K562 (cell line): ENCODE data around the gene IL31RA. TPM values are rescaled to one million over a fixed set of nuclear protein-coding genes. Genes with fewer than 3 reads are reported as not detected.

ENCODE experiments used
- ATAC-seq: fragments of 200-7000 bp; cut with Tn5 transposase; 3 replicates; pipeline ENCODE4 v1.9.1; 2020; ENCODE audit warnings: moderate library complexity
- BruUV-seq: library from RNA; stranded (reverse); fragments of 400-500 nt; replicated peaks from 2 replicates; lab custom pipeline; 2021; lab: Mats Ljungman, UMichigan
- CTCF ChIA-PET: fragments of 300-600 bp; formaldehyde crosslinking; extraction: SDS; loops from one replicate; lab custom pipeline; 2021; ENCODE audit warnings: low intra/inter-chr PET ratio; lab: Yijun Ruan, JAX
- POLR2A ChIA-PET: fragments of 300-600, 350-650 bp; sonication (Branson Sonifier 250); formaldehyde crosslinking; extraction: SDS; loops from one replicate; lab custom pipeline; 2021; ENCODE audit warnings: antibody characterized with exemption, inconsistent platforms; lab: Yijun Ruan, JAX
- DNase-seq, 4 experiments: peaks; one replicate each; pipeline versions ENCODE4 v3.0.0 to v3.0.0-alpha.2; 2011 to 2018; ENCODE audit warnings: low spot score in 3 of 4, mixed read lengths in 3 of 4; ENCODE audit errors: extremely low read depth in 1 of 4
- FAIRE-seq: peaks from 2 replicates; lab custom pipeline; 2011; peaks lifted over from hg19 to GRCh38; lab: Jason Lieb, UNC
- H2AFZ ChIP-seq: 2 replicates; pipeline ENCODE4 v1.6.0; 2011; ENCODE audit warnings: low read depth, low read length, control low read depth, inconsistent platforms
- H3K27ac ChIP-seq: fragments of 200-600 bp; 3 replicates; pipeline ENCODE4 v1.8.0; 2011; ENCODE audit warnings: low read depth, mild to moderate bottlenecking, control low read depth, inconsistent platforms, low read length, moderate library complexity, mixed read lengths; ENCODE audit errors: extremely low read depth
- H3K27me3 ChIP-seq, 2 experiments: fragments of 300-600 bp in 1 of 2; 2 replicates in 1 of 2; 3 replicates in 1 of 2; pipeline versions ENCODE4 v1.6.0 to v1.8.0; 2011; ENCODE audit warnings: inconsistent platforms in 2 of 2, low read length in 2 of 2, mild to moderate bottlenecking in 1 of 2, mixed read lengths in 1 of 2, moderate library complexity in 1 of 2; ENCODE audit not compliant: control insufficient read depth in 2 of 2, insufficient read depth in 2 of 2
- H3K36me3 ChIP-seq: fragments of 300-600 bp; 3 replicates; pipeline ENCODE4 v1.8.0; 2011; ENCODE audit warnings: mild to moderate bottlenecking, low read length, inconsistent platforms; ENCODE audit not compliant: control insufficient read depth, insufficient read depth
- H3K4me1 ChIP-seq, 2 experiments: fragments of 200-600 bp in 1 of 2; replicated peaks in 1 of 2; 2 replicates in 1 of 2; 3 replicates in 1 of 2; pipeline versions ENCODE4 v1.5.1 to v1.8.0; 2011; ENCODE audit warnings: inconsistent platforms in 2 of 2, low read length in 2 of 2, mild to moderate bottlenecking in 1 of 2, mixed read lengths in 1 of 2, moderate library complexity in 1 of 2; ENCODE audit not compliant: control insufficient read depth in 2 of 2, insufficient read depth in 2 of 2
- H3K4me2 ChIP-seq: 2 replicates; pipeline ENCODE4 v1.6.1; 2011; ENCODE audit warnings: low read length, control low read depth, inconsistent platforms, mixed read lengths; ENCODE audit not compliant: insufficient read depth
- H3K4me3 ChIP-seq: fragments of 200-600 bp; sonication (generic), shearing (Covaris generic); 2 replicates; pipeline ENCODE4 v1.5.1; 2016; ENCODE audit warnings: control low read depth, inconsistent platforms
- H3K79me2 ChIP-seq: fragments of 200-600 bp; 3 replicates; pipeline ENCODE4 v1.8.0; 2011; ENCODE audit warnings: low read length, inconsistent platforms; ENCODE audit not compliant: control insufficient read depth, insufficient read depth
- H3K9ac ChIP-seq, 2 experiments: 2 replicates each; pipeline versions ENCODE4 v1.6.0 to v1.6.1; 2011; ENCODE audit warnings: low read depth in 2 of 2, low read length in 2 of 2, control low read depth in 1 of 2, inconsistent platforms in 1 of 2, mild to moderate bottlenecking in 1 of 2, mixed read lengths in 1 of 2; ENCODE audit not compliant: insufficient read depth in 1 of 2
- H3K9me1 ChIP-seq: one replicate; pipeline ENCODE4 v1.6.0; 2011; ENCODE audit warnings: inconsistent platforms, mild to moderate bottlenecking, low read length, moderate library complexity; ENCODE audit not compliant: control insufficient read depth, insufficient read depth
- H3K9me3 ChIP-seq: replicated peaks from 2 replicates; pipeline ENCODE4 v1.5.1; 2011; ENCODE audit warnings: low read depth, low read length, inconsistent platforms; ENCODE audit not compliant: control insufficient read depth, insufficient read depth
- H4K20me1 ChIP-seq: replicated peaks from 2 replicates; pipeline ENCODE4 v1.6.1; 2011; ENCODE audit warnings: low read length, inconsistent platforms, mixed read lengths; ENCODE audit not compliant: control insufficient read depth, insufficient read depth
- CBX1 ChIP-seq: sonication (generic); IDR thresholded peaks from 2 replicates; pipeline ENCODE4 v1.6.1; 2016; ENCODE audit warnings: antibody characterized with exemption, low read depth, mild to moderate bottlenecking
- E2F1 ChIP-seq: sonication (generic); formaldehyde crosslinking; IDR thresholded peaks from 2 replicates; pipeline ENCODE4 v1.8.1; 2023; ENCODE audit warnings: mild to moderate bottlenecking, missing genetic modification reagents, moderate library complexity
- FOXP1 ChIP-seq: sonication (generic); formaldehyde crosslinking; IDR thresholded peaks from 2 replicates; pipeline ENCODE4 v1.8.0; 2022; ENCODE audit warnings: mild to moderate bottlenecking, missing genetic modification reagents
- HOXB6 ChIP-seq: fragments of 250-450 bp; sonication (Bioruptor Pico); IDR thresholded peaks from 2 replicates; pipeline ENCODE4 v1.5.1; 2022; ENCODE audit warnings: mild to moderate bottlenecking, borderline replicate concordance
- NFYB ChIP-seq: IDR thresholded peaks from 2 replicates; pipeline ENCODE4 v1.6.1; 2011; ENCODE audit warnings: mild to moderate bottlenecking, moderate library complexity; ENCODE audit not compliant: insufficient read length; ENCODE audit errors: extremely low read depth
- RCOR1 ChIP-seq, 2 experiments: IDR thresholded peaks; 2 replicates each; pipeline ENCODE4 v1.6.1; 2012; ENCODE audit warnings: low read depth in 2 of 2, low read length in 2 of 2, borderline replicate concordance in 1 of 2, improper control_type of control experiment in 1 of 2
- RFX5 ChIP-seq: IDR thresholded peaks from 2 replicates; pipeline ENCODE4 v1.6.1; 2011; ENCODE audit warnings: low read depth, mild to moderate bottlenecking, improper control_type of control experiment, low read length
- TAF15 ChIP-seq: fragments of 200-400 bp; formaldehyde crosslinking; IDR thresholded peaks from 2 replicates; pipeline ENCODE4 v1.6.1; 2017; ENCODE audit warnings: mild to moderate bottlenecking, low read depth, low read length, moderate library complexity
- ZNF407 ChIP-seq: fragments of 450-650 bp; IDR thresholded peaks from 2 replicates; pipeline ENCODE4 v1.6.1; 2016; ENCODE audit warnings: low read depth
- ZNF780A ChIP-seq: fragments of 250-450 bp; sonication (Bioruptor Pico); IDR thresholded peaks from 2 replicates; pipeline ENCODE4 v1.5.0; 2021; ENCODE audit warnings: mild to moderate bottlenecking
- WGBS: fragments of 100-300 bp; shearing (Covaris generic); methylation state at CpG from one replicate; pipeline ENCODE4 v1.1.6; 2016; ENCODE audit warnings: low coverage, mixed read lengths; ENCODE audit not compliant: insufficient coverage; ENCODE audit errors: missing lambda C conversion rate; 5-methylcytosine and 5-hydroxymethylcytosine counted together
- in situ Hi-C: fragments of 300-500 bp; cut with MboI; formaldehyde crosslinking; loops from 4 replicates; pipeline ENCODE4 v1.15.0; 2018; ENCODE audit warnings: inconsistent platforms, mixed read lengths
- intact Hi-C: fragments of 100-400 bp; cut with micrococcal nuclease; formaldehyde crosslinking; loops from 2 replicates; pipeline ENCODE4 v1.14.2; 2022
- polyA plus RNA-seq, 8 experiments: library from polyadenylated mRNA; depleted of rRNA in 4 of 8; stranded (reverse) in 5 of 8; unstranded in 3 of 8; fragments of >200 nt; fragmentation: Nextera tagmentation in 2 of 8; fragmentation: Illumina TruSeq in 1 of 8; extraction: Ambion mirVana in 2 of 8; extraction: Trizol in 1 of 8; gene quantifications; 2 replicates each; pipeline versions ENCODE4 v1.2.1 to v1.2.3, GENCODE V29; 2011 to 2014; ENCODE audit warnings: inconsistent platforms in 1 of 8, missing spikeins in 1 of 8
- total RNA-seq, 7 experiments: library from RNA; depleted of rRNA in 6 of 7; stranded (reverse); fragments of >200 nt in 6 of 7; fragmentation: Illumina TruSeq in 2 of 7; extraction: Trizol in 2 of 7; gene quantifications; 2 replicates each; pipeline versions ENCODE4 v1.2.1 to v1.2.3, GENCODE V29; 2011 to 2021; ENCODE audit warnings: low replicate concordance in 1 of 7
- TF ChIP-seq, protein P1 (sequence below): fragments of 250-450 bp; sonication (Bioruptor Pico); IDR thresholded peaks from 2 replicates; pipeline ENCODE4 v1.5.1; 2021; ENCODE audit warnings: mild to moderate bottlenecking

IL31RA gene
- total and polyA plus RNA-seq, 9 of the 15 experiments (the other 6 are each of a cell fraction or from before 2014, with no cell fraction given) = not detected

- Histone ChIP-seq H3K27me3 (peaks cover 0 to 42% of the 10 kb centered on the region in 2 experiments; a peak in 3 of 5 replicates), H4K20me1 (no peaks in the 10 kb centered on the region; the same call in 1 of the 2 replicates), H3K9me3 (no peaks in the 10 kb centered on the region), H3K9ac (no peak overlapping the region), H3K4me2 (no peak overlapping the region), H3K79me2 (no peaks in the 10 kb centered on the region), H3K4me1 (no peaks in the 10 kb centered on the region), H3K9me1 (no peaks in the 10 kb centered on the region), H3K36me3 (no peaks in the 10 kb centered on the region), H3K4me3 (no peak overlapping the region), H3K27ac (no peak overlapping the region), H2AFZ (no peak overlapping the region)
- WGBS = 12% methylated on average over 10 of the region's 10 CpGs
- in situ Hi-C loops = no loop called here
- FAIRE-seq (no peak), ATAC-seq (no peak), DNase-seq (no peak)
- POLR2A ChIA-PET = interaction anchor here (1.0 kb wide), 1 partner anchor 14 kb away, joined by 3 read pairs; no protein-coding TSS in a partner anchor
- intact Hi-C loops = no loop called here
- BruUV-seq = no TSS peak
- CTCF ChIA-PET = no interaction called here
- TF ChIP-seq CBX1 = no peak
- no peak for TF ChIP-seq ZNF780A
- no peak for TF ChIP-seq E2F1 (CRISPR knock-in tag)
- TF ChIP-seq ZNF407 = no peak
- TF ChIP-seq NFYB = no peak
- TF ChIP-seq, protein P1, sequence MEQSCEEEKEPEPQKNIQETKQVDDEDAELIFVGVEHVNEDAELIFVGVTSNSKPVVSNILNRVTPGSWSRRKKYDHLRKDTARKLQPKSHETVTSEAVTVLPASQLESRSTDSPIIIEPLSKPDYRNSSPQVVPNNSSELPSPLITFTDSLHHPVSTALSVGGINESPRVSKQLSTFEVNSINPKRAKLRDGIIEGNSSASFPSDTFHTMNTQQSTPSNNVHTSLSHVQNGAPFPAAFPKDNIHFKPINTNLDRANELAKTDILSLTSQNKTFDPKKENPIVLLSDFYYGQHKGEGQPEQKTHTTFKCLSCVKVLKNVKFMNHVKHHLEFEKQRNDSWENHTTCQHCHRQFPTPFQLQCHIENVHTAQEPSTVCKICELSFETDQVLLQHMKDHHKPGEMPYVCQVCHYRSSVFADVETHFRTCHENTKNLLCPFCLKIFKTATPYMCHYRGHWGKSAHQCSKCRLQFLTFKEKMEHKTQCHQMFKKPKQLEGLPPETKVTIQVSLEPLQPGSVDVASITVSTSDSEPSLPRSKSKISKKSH (CRISPR knock-in tag) = no peak
- TF ChIP-seq TAF15 = no peak
- no peak for TF ChIP-seq RFX5
- TF ChIP-seq FOXP1 (CRISPR knock-in tag) = no peak
- TF ChIP-seq HOXB6 = no peak
- no peak for TF ChIP-seq RCOR1 (IDR thresholded peaks at IDR 0.05; ENCODE audit: borderline replicate concordance in 1 of 2, low read depth in 2 of 2, low read length in 2 of 2)
These were observed 65.8 kb downstream of the IL31RA start for GRCh38 chr5:55916986-55917385.
